NT2/D1 (cell line): ENCODE data around the gene TPRG1L.

ENCODE experiments used
- SUZ12 ChIP-seq: IDR thresholded peaks from 2 replicates; pipeline ENCODE4 v1.6.1; 2011; ENCODE audit not compliant: insufficient read length, insufficient read depth; ENCODE audit errors: extremely low read depth
- YY1 ChIP-seq: IDR thresholded peaks from 2 replicates; pipeline ENCODE4 v1.6.1; 2011; ENCODE audit not compliant: insufficient read length, insufficient read depth
- ZNF274 ChIP-seq: IDR thresholded peaks from 2 replicates; pipeline ENCODE4 v1.6.1; 2011; ENCODE audit warnings: mild to moderate bottlenecking, low read depth, low read length

DNA sequence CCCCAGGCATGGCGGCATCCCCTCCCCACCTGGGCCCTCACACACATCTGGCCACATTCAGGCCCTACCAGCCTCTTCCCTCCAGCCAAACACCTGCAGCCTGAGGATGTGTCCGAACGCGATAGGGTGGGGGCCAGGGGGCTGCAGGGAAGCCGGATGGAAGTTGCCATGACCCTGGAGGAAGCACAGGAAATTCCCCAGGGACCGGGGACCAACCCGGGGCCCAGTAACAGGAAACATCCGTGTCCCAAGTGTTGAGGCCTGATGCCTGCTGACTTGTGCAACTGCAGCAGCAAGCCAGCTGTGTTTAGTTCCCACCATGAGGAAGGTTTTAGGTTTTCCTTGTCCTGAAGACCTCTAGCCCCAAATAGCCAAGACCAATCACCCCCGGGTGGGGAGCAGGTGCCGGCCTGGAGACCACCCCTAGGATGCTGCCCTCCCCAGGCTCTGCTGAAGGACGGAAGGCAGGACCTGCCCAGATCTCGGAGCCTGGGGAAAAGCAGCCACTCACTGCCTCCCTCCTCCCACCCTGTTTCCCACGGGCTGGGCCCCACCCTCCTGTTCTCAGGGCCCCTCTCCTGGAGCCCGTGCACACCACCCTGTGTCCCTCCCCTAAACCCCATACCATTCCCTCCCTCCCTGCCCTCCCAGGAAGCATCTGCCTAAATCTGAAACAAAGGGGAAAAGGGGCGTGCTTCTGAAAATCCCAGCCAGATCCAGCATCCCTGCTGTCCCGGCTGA lies 43.3 kb upstream of the TPRG1L start:
- no peak for TF ChIP-seq SUZ12
- no peak for TF ChIP-seq ZNF274
- no peak for TF ChIP-seq YY1
